Prostate gland (tissue), 2 donors: ENCODE measurements around the gene RPP21.

Experiments
- POLR2A ChIP-seq: fragments of 450-650 bp; IDR thresholded peaks from one replicate; pipeline ENCODE4 v1.6.1; 2016; ENCODE audit warnings: antibody characterized with exemption, mild to moderate bottlenecking
- POLR2AphosphoS5 ChIP-seq: sonication (generic); formaldehyde crosslinking; IDR thresholded peaks from one replicate; pipeline ENCODE4 v1.6.1; 2017; ENCODE audit warnings: antibody characterized with exemption
- TF ChIP-seq, protein P1 (sequence below), 4 experiments: fragments of 200-600 bp in 2 of 4; fragments of 450-650 bp in 2 of 4; sonication (generic) in 2 of 4; IDR thresholded peaks; 1 replicate in 3 of 4; 2 replicates in 1 of 4; pipeline ENCODE4 v1.5.1; 2016 to 2019; ENCODE audit warnings: antibody characterized with exemption in 4 of 4, mild to moderate bottlenecking in 2 of 4, moderate library complexity in 2 of 4

GRCh38 chr6:30312266-30312665, 32.7 kb upstream of the RPP21 start:
- TF ChIP-seq, protein P1, sequence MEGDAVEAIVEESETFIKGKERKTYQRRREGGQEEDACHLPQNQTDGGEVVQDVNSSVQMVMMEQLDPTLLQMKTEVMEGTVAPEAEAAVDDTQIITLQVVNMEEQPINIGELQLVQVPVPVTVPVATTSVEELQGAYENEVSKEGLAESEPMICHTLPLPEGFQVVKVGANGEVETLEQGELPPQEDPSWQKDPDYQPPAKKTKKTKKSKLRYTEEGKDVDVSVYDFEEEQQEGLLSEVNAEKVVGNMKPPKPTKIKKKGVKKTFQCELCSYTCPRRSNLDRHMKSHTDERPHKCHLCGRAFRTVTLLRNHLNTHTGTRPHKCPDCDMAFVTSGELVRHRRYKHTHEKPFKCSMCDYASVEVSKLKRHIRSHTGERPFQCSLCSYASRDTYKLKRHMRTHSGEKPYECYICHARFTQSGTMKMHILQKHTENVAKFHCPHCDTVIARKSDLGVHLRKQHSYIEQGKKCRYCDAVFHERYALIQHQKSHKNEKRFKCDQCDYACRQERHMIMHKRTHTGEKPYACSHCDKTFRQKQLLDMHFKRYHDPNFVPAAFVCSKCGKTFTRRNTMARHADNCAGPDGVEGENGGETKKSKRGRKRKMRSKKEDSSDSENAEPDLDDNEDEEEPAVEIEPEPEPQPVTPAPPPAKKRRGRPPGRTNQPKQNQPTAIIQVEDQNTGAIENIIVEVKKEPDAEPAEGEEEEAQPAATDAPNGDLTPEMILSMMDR (IDR thresholded peaks at IDR 0.05), result no peak
- TF ChIP-seq POLR2A (no peak), POLR2AphosphoS5 (no peak)
